Measurements from ENCODE around the gene FAM124B.

Gene FAM124B

GRCh38 chr2:224427471-224427870 is 25.6 kb upstream of the FAM124B start:
- H3K36me3 ChIP-seq (ENCODE audit: low read depth), result no peaks in the 10 kb centered on the region
- TF ChIP-seq, protein P1, sequence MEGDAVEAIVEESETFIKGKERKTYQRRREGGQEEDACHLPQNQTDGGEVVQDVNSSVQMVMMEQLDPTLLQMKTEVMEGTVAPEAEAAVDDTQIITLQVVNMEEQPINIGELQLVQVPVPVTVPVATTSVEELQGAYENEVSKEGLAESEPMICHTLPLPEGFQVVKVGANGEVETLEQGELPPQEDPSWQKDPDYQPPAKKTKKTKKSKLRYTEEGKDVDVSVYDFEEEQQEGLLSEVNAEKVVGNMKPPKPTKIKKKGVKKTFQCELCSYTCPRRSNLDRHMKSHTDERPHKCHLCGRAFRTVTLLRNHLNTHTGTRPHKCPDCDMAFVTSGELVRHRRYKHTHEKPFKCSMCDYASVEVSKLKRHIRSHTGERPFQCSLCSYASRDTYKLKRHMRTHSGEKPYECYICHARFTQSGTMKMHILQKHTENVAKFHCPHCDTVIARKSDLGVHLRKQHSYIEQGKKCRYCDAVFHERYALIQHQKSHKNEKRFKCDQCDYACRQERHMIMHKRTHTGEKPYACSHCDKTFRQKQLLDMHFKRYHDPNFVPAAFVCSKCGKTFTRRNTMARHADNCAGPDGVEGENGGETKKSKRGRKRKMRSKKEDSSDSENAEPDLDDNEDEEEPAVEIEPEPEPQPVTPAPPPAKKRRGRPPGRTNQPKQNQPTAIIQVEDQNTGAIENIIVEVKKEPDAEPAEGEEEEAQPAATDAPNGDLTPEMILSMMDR (IDR thresholded peaks at IDR 0.05; ENCODE audit: poor library complexity, severe bottlenecking), result no peak
- no peaks in the 10 kb centered on the region for H3K9me3 ChIP-seq (ENCODE audit: severe bottlenecking)
- ATAC-seq (ENCODE audit: low read depth), result no peak
- no peak overlapping the region for H3K27ac ChIP-seq (ENCODE audit: poor library complexity, severe bottlenecking)
- H3K4me3 ChIP-seq (ENCODE audit: severe bottlenecking), result no peak overlapping the region
- no peak for DNase-seq (ENCODE audit: low spot score)
- H3K4me1 ChIP-seq (ENCODE audit: insufficient read depth, poor library complexity, severe bottlenecking), result no peaks in the 10 kb centered on the region
- no peaks in the 10 kb centered on the region for H3K27me3 ChIP-seq (ENCODE audit: insufficient read depth, poor library complexity, severe bottlenecking)

DNA sequence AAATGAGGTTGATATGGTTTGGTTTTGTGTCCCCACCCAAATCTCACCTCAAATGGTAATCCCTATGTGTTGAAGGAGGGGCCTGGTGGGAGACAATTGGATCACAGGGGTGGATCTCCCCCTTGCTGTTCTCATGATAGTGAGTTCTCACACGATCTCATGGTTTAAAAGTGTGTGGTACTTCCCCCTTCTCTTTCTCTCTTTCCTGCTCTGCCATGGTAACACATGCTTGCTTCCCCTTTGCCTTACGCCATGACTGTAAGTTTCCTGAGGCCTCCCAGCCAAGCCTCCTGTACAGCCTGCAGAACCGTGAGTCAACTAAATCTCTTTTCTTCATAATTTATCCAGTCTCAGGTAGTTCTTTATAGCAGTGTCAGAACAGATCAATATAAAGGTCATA is 24.7 kb upstream of the FAM124B start:
- Histone ChIP-seq H3K4me3 (ENCODE audit: severe bottlenecking) (no peak overlapping the region), H3K4me1 (ENCODE audit: insufficient read depth, poor library complexity, severe bottlenecking) (no peaks in the 10 kb centered on the region), H3K36me3 (ENCODE audit: low read depth) (no peaks in the 10 kb centered on the region), H3K9me3 (ENCODE audit: severe bottlenecking) (no peaks in the 10 kb centered on the region), H3K27ac (ENCODE audit: poor library complexity, severe bottlenecking) (no peak overlapping the region), H3K27me3 (ENCODE audit: insufficient read depth, poor library complexity, severe bottlenecking) (no peaks in the 10 kb centered on the region)
- DNase-seq (ENCODE audit: low spot score), result no peak
- ATAC-seq (ENCODE audit: low read depth), result no peak
- TF ChIP-seq, protein P1 (IDR thresholded peaks at IDR 0.05; ENCODE audit: poor library complexity, severe bottlenecking), result no peak

- H3K27ac ChIP-seq (ENCODE audit: poor library complexity, severe bottlenecking), result no peak overlapping the region
- H3K36me3 ChIP-seq (ENCODE audit: low read depth), result no peaks in the 10 kb centered on the region
- H3K4me1 ChIP-seq (ENCODE audit: insufficient read depth, poor library complexity, severe bottlenecking), result no peaks in the 10 kb centered on the region
- TF ChIP-seq, protein P1 (IDR thresholded peaks at IDR 0.05; ENCODE audit: poor library complexity, severe bottlenecking), result no peak
- no peak for DNase-seq (ENCODE audit: low spot score)
- no peaks in the 10 kb centered on the region for H3K27me3 ChIP-seq (ENCODE audit: insufficient read depth, poor library complexity, severe bottlenecking)
- no peak for ATAC-seq (ENCODE audit: low read depth)
- H3K9me3 ChIP-seq (ENCODE audit: severe bottlenecking), result no peaks in the 10 kb centered on the region
- no peak overlapping the region for H3K4me3 ChIP-seq (ENCODE audit: severe bottlenecking)
Observed at GRCh38 chr2:224421065-224421464, 19.2 kb upstream of the FAM124B start.

DNA sequence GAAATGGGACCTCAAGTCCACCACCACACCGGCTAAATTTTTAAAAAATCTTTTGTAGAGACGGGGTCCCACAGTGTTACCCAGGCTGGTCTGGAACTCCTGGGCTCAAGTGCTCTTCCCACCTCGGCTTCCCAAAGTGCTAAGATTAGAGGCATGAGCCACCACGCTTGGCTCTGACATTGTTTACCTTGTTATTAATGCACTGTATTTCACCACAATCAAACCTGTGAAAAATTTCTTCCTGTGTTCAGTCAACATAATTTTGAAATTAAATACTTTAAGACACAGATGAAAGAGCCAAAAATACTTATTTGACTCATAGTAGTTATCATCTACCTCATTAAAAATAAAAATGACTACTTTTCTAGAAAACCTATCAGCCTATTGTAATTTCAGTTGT is 16.0 kb upstream of the FAM124B start:
- DNase-seq (ENCODE audit: low spot score) (no peak), ATAC-seq (ENCODE audit: low read depth) (no peak)
- Histone ChIP-seq H3K36me3 (ENCODE audit: low read depth) (no peaks in the 10 kb centered on the region), H3K27me3 (ENCODE audit: insufficient read depth, poor library complexity, severe bottlenecking) (no peaks in the 10 kb centered on the region), H3K27ac (ENCODE audit: poor library complexity, severe bottlenecking) (no peak overlapping the region), H3K4me3 (ENCODE audit: severe bottlenecking) (no peak overlapping the region), H3K4me1 (ENCODE audit: insufficient read depth, poor library complexity, severe bottlenecking) (no peaks in the 10 kb centered on the region), H3K9me3 (ENCODE audit: severe bottlenecking) (no peaks in the 10 kb centered on the region)
- TF ChIP-seq, protein P1 (IDR thresholded peaks at IDR 0.05; ENCODE audit: poor library complexity, severe bottlenecking), result no peak

- Histone ChIP-seq H3K27me3 (ENCODE audit: insufficient read depth, poor library complexity, severe bottlenecking) (no peaks in the 10 kb centered on the region), H3K36me3 (ENCODE audit: low read depth) (no peaks in the 10 kb centered on the region), H3K4me3 (ENCODE audit: severe bottlenecking) (no peak overlapping the region), H3K9me3 (ENCODE audit: severe bottlenecking) (no peaks in the 10 kb centered on the region), H3K27ac (ENCODE audit: poor library complexity, severe bottlenecking) (no peak overlapping the region), H3K4me1 (ENCODE audit: insufficient read depth, poor library complexity, severe bottlenecking) (no peaks in the 10 kb centered on the region)
- TF ChIP-seq, protein P1 (IDR thresholded peaks at IDR 0.05; ENCODE audit: poor library complexity, severe bottlenecking), result no peak
- ATAC-seq (ENCODE audit: low read depth) (no peak), DNase-seq (ENCODE audit: low spot score) (no peak)
Observed at GRCh38 chr2:224417361-224417729, 15.4 kb upstream of the FAM124B start.

All from RWPE2 (cell line).